H9 (cell line): Measurements from ENCODE around the gene TECTA. TPM values are rescaled to one million over a fixed set of nuclear protein-coding genes. Genes with fewer than 3 reads are reported as not detected.

ENCODE experiments used
- DNase-seq: peaks from one replicate; pipeline ENCODE4 v3.0.0-alpha.2; 2017
- H2AFZ ChIP-seq: one replicate; pipeline ENCODE4 v1.6.1; 2013; ENCODE audit warnings: mild to moderate bottlenecking, low read length, control low read depth, moderate library complexity
- H2AK5ac ChIP-seq: 2 replicates; pipeline ENCODE4 v1.6.1; 2013; ENCODE audit warnings: low read length, control low read depth, mixed read lengths; ENCODE audit not compliant: insufficient read length
- H2BK120ac ChIP-seq: one replicate; pipeline ENCODE4 v1.6.1; 2013; ENCODE audit warnings: low read depth, mild to moderate bottlenecking, low read length, control low read depth, inconsistent platforms; ENCODE audit not compliant: poor library complexity, severe bottlenecking
- H2BK12ac ChIP-seq: 2 replicates; pipeline ENCODE4 v1.6.1; 2013; ENCODE audit warnings: low read length, control low read depth, mixed read lengths, low read depth; ENCODE audit not compliant: insufficient read length
- H2BK15ac ChIP-seq: 2 replicates; pipeline ENCODE4 v1.6.1; 2013; ENCODE audit warnings: low read depth, low read length, control low read depth
- H2BK20ac ChIP-seq: one replicate; pipeline ENCODE4 v1.6.1; 2013; ENCODE audit warnings: low read depth, mild to moderate bottlenecking, low read length, control low read depth, inconsistent platforms; ENCODE audit not compliant: poor library complexity, severe bottlenecking
- H2BK5ac ChIP-seq: 2 replicates; pipeline ENCODE4 v1.6.1; 2013; ENCODE audit warnings: low read length, control low read depth, mixed read lengths; ENCODE audit not compliant: insufficient read length
- H3K14ac ChIP-seq: 2 replicates; pipeline ENCODE4 v1.6.1; 2013; ENCODE audit warnings: low read length, control low read depth; ENCODE audit not compliant: insufficient read depth
- H3K18ac ChIP-seq: 2 replicates; pipeline ENCODE4 v1.6.1; 2013; ENCODE audit warnings: low read depth, mild to moderate bottlenecking, mixed read lengths, low read length, control low read depth; ENCODE audit not compliant: insufficient read length
- H3K23ac ChIP-seq: 2 replicates; pipeline ENCODE4 v1.6.1; 2013; ENCODE audit warnings: low read length, control low read depth, mixed read lengths, low read depth; ENCODE audit not compliant: insufficient read length
- H3K23me2 ChIP-seq: 2 replicates; pipeline ENCODE4 v1.6.1; 2013; ENCODE audit warnings: low read depth, mild to moderate bottlenecking, mixed read lengths, low read length, control low read depth; ENCODE audit not compliant: insufficient read length, poor library complexity, severe bottlenecking
- H3K27ac ChIP-seq: 2 replicates; pipeline ENCODE4 v1.5.1; 2013; ENCODE audit warnings: low read length, control low read depth, mixed read lengths, low read depth; ENCODE audit not compliant: insufficient read length
- H3K27me3 ChIP-seq: 2 replicates; pipeline ENCODE4 v1.6.1; 2013; ENCODE audit warnings: low read length, control low read depth, inconsistent platforms; ENCODE audit not compliant: insufficient read depth
- H3K4ac ChIP-seq: 2 replicates; pipeline ENCODE4 v1.6.1; 2013; ENCODE audit warnings: low read depth, mild to moderate bottlenecking, control low read depth, inconsistent platforms, low read length, moderate library complexity
- H3K4me1 ChIP-seq: 2 replicates; pipeline ENCODE4 v1.6.1; 2013; ENCODE audit warnings: low read length, control low read depth, inconsistent platforms; ENCODE audit not compliant: insufficient read depth
- H3K4me2 ChIP-seq: 2 replicates; pipeline ENCODE4 v1.6.1; 2013; ENCODE audit warnings: low read length, control low read depth, mixed read lengths; ENCODE audit not compliant: insufficient read length, insufficient read depth
- H3K56ac ChIP-seq: 2 replicates; pipeline ENCODE4 v1.6.1; 2013; ENCODE audit warnings: low read depth, mild to moderate bottlenecking, mixed read lengths, low read length, control low read depth; ENCODE audit not compliant: insufficient read length
- H3K79me1 ChIP-seq: 2 replicates; pipeline ENCODE4 v1.6.1; 2013; ENCODE audit warnings: low read depth, mild to moderate bottlenecking, moderate library complexity, low read length, control low read depth, inconsistent platforms; ENCODE audit not compliant: insufficient read depth, poor library complexity, severe bottlenecking
- H3K79me2 ChIP-seq: 2 replicates; pipeline ENCODE4 v1.6.1; 2013; ENCODE audit warnings: low read length, control low read depth, inconsistent platforms; ENCODE audit not compliant: insufficient read depth
- H3K9ac ChIP-seq: 2 replicates; pipeline ENCODE4 v1.6.1; 2013; ENCODE audit warnings: low read length, control low read depth, mixed read lengths; ENCODE audit not compliant: insufficient read length; ENCODE audit errors: extremely low read depth
- H3K9me3 ChIP-seq: one replicate; pipeline ENCODE4 v1.6.1; 2013; ENCODE audit warnings: low read depth, low read length, inconsistent platforms; ENCODE audit not compliant: control insufficient read depth
- H3T11ph ChIP-seq: one replicate; pipeline ENCODE4 v1.6.1; 2013; ENCODE audit warnings: mild to moderate bottlenecking, low read length, control low read depth, inconsistent platforms
- H4K20me1 ChIP-seq: one replicate; pipeline ENCODE4 v1.6.1; 2013; ENCODE audit not compliant: control insufficient read depth, insufficient read length, insufficient read depth
- H4K5ac ChIP-seq: 2 replicates; pipeline ENCODE4 v1.6.1; 2013; ENCODE audit warnings: low read depth, mild to moderate bottlenecking, mixed read lengths, low read length, control low read depth; ENCODE audit not compliant: insufficient read length
- H4K8ac ChIP-seq: replicated peaks from 2 replicates; pipeline ENCODE4 v1.6.1; 2013; ENCODE audit warnings: low read length, control low read depth, mixed read lengths, low read depth; ENCODE audit not compliant: insufficient read length
- H4K91ac ChIP-seq: 2 replicates; pipeline ENCODE4 v1.6.1; 2013; ENCODE audit warnings: low read depth, mild to moderate bottlenecking, moderate library complexity, mixed read lengths, low read length, control low read depth; ENCODE audit not compliant: insufficient read length
- H3K27ac Mint-ChIP-seq, 3 experiments: 2 replicates in 2 of 3; 3 replicates in 1 of 3; pipeline ENCODE4 v1.8.0; 2020 to 2021; ENCODE audit warnings: mixed read lengths in 3 of 3, mild to moderate bottlenecking in 1 of 3, moderate library complexity in 1 of 3
- H3K27me3 Mint-ChIP-seq: 2 replicates; pipeline ENCODE4 v1.8.0; 2021; ENCODE audit warnings: low read depth, mild to moderate bottlenecking, moderate library complexity, mixed read lengths
- H3K36me3 Mint-ChIP-seq, 3 experiments: 2 replicates in 2 of 3; 3 replicates in 1 of 3; pipeline ENCODE4 v1.8.0; 2020 to 2021; ENCODE audit warnings: low read depth in 3 of 3, mixed read lengths in 3 of 3; ENCODE audit not compliant: insufficient read depth in 1 of 3
- H3K4me1 Mint-ChIP-seq, 2 experiments: 2 replicates each; pipeline ENCODE4 v1.8.0; 2020; ENCODE audit warnings: mixed read lengths in 2 of 2
- H3K4me3 Mint-ChIP-seq, 2 experiments: 2 replicates in 1 of 2; 3 replicates in 1 of 2; pipeline ENCODE4 v1.8.0; 2020 to 2021; ENCODE audit warnings: mild to moderate bottlenecking in 2 of 2, mixed read lengths in 2 of 2, moderate library complexity in 1 of 2
- H3K9me3 Mint-ChIP-seq, 2 experiments: 2 replicates in 1 of 2; 3 replicates in 1 of 2; pipeline ENCODE4 v1.8.0; 2020; ENCODE audit warnings: mild to moderate bottlenecking in 2 of 2, mixed read lengths in 2 of 2, moderate library complexity in 1 of 2
- CTCF ChIP-seq: fragments of 200-600 bp; sonication (generic); conservative IDR thresholded peaks from 3 replicates; pipeline ENCODE4 v1.8.0; 2021; ENCODE audit warnings: antibody characterized with exemption, mild to moderate bottlenecking
- WGBS: extraction: QIAGEN DNeasy Blood & Tissue Kit; methylation state at CpG from one replicate; pipeline ENCODE4 v1.1.7; 2013; ENCODE audit warnings: missing lambda C conversion rate, low lambda C conversion rate, mixed read lengths; ENCODE audit not compliant: insufficient read length; ENCODE audit errors: extremely low coverage; 5-methylcytosine and 5-hydroxymethylcytosine counted together
- total RNA-seq: library from RNA; stranded (reverse); gene quantifications from 2 replicates; pipeline ENCODE4 v1.2.1, GENCODE V29; 2021

TECTA gene
- total RNA-seq, 1 experiment from 2014 or later, result 0.66 TPM

- Mint-ChIP-seq H3K4me1 (no peaks in the 10 kb centered on the region), H3K36me3 (peaks cover 4 to 44% (median 18%) of the 10 kb centered on the region in 3 experiments; a peak in 6 of 7 replicates)
Measured at GRCh38 chr11:121059605-121060004, 41.4 kb upstream of the TECTA start.

More at GRCh38 chr11:121059605-121060004, 41.4 kb upstream of the TECTA start:
- Histone ChIP-seq H3K9ac (no peak overlapping the region), H3T11ph (no peak overlapping the region), H3K56ac (no peak overlapping the region), H3K4ac (no peak overlapping the region), H3K27ac (no peak overlapping the region), H3K9me3 (no peaks in the 10 kb centered on the region), H3K18ac (no peak overlapping the region), H4K5ac (no peak overlapping the region), H3K27me3 (no peaks in the 10 kb centered on the region), H4K20me1 (no peaks in the 10 kb centered on the region), H4K91ac (no peak overlapping the region), H2BK20ac (no peak overlapping the region), H3K23ac (no peak overlapping the region), H3K23me2 (no peaks in the 10 kb centered on the region), H2BK12ac (no peak overlapping the region), H2BK120ac (no peak overlapping the region), H3K4me2 (no peak overlapping the region), H2BK15ac (no peak overlapping the region), H3K4me1 (no peaks in the 10 kb centered on the region), H2BK5ac (no peak overlapping the region), H4K8ac (no peak overlapping the region), H3K79me1 (no peaks in the 10 kb centered on the region), H2AK5ac (no peak overlapping the region), H3K79me2 (no peaks in the 10 kb centered on the region), H3K14ac (no peak overlapping the region), H2AFZ (no peak overlapping the region)
- WGBS, result no CpG with 5 or more reads among the region's 3 CpGs
- Mint-ChIP-seq H3K9me3 (no peaks in the 10 kb centered on the region), H3K27me3 (no peaks in the 10 kb centered on the region), H3K4me3 (no peak overlapping the region), H3K27ac (no peak overlapping the region)
- no peak for DNase-seq
- no peak for TF ChIP-seq CTCF
